GM21576 (cell line): ENCODE results near the gene ZBTB8A.

Source experiments
- ATAC-seq: cut with Tn5 transposase; IDR thresholded peaks from one replicate; pipeline ENCODE4 v1.9.1; 2021; ENCODE audit warnings: mild to moderate bottlenecking, moderate library complexity; ENCODE audit not compliant: unreplicated experiment

The ZBTB8A gene

DNA sequence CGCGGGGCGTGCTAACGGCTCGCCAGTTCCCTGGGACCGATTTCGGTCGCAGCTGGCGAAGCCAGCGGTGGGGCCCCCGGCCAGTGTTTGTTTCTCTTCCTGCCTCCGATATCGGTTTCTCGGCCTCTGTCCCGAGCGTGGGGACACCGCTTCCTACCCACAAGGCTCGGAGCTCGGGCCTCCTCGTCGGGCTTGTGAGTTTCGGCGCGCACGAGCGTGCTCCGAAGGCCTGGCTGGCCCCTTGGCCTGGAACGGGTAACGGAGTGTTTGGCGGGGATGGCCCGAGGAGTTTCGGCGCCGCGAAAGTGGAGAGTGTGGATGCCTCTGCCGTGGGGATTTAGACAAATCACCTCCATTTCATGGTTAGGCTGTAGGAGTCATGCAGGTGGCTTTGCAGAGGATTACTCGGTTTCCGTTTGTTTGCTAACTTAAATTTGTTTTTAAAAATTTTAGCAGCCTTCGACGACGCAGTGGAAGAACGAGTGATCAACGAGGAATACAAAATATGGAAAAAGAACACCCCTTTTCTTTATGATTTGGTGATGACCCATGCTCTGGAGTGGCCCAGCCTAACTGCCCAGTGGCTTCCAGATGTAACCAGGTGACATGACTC lies 112.3 kb downstream of the ZBTB8A start:
- no peak for ATAC-seq

DNA sequence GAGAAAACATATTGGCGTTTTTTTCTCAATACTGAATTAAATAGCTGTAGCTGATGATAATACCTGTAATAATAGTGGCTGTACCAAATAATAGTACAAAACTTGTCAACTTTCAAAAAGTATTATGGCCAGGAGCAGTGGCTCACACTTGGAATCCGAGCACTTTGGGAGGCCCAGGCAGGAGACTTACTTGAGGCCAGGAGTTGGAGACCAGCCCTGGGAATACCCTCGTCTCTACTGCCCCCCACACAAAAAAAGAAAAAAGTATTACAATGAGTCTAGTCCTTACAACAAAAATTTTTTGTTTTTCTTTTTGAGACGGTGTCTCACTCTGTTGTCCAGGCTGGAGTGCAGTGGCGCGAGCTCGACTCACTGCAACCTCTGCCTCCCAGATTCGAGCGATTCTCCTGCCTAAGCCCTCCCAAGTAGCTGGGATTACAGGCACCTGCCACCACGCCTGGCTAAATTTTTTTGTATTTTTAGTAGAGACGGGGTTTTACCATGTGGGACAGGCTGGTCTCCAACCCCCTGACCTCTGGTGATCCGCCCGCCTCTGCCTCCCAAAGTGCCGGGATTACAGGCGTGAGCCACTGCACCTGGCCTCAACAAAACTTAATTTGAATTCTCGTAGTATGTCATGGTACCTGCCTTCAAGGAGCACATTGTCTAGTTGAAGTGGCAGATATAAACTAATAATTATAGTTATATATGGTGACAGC lies 113.2 kb downstream of the ZBTB8A start:
- ATAC-seq = no peak
